HG02588 (cell line): ENCODE results near the gene PLCG2.

Experiments
- ATAC-seq: cut with Tn5 transposase; IDR thresholded peaks from one replicate; pipeline ENCODE4 v1.9.1; 2021; ENCODE audit warnings: mild to moderate bottlenecking, moderate library complexity; ENCODE audit not compliant: unreplicated experiment

Gene PLCG2

GRCh38 chr16:81904320-81904719 lies 125.2 kb downstream of the PLCG2 start:
- ATAC-seq, result no peak

- ATAC-seq, result no peak
Observed at GRCh38 chr16:81905277-81905676, 126.2 kb downstream of the PLCG2 start.

- ATAC-seq, result no peak
Observed at GRCh38 chr16:81907681-81908080, 128.6 kb downstream of the PLCG2 start.

GRCh38 chr16:81908466-81909262 lies 129.6 kb downstream of the PLCG2 start:
- ATAC-seq, result no peak

DNA sequence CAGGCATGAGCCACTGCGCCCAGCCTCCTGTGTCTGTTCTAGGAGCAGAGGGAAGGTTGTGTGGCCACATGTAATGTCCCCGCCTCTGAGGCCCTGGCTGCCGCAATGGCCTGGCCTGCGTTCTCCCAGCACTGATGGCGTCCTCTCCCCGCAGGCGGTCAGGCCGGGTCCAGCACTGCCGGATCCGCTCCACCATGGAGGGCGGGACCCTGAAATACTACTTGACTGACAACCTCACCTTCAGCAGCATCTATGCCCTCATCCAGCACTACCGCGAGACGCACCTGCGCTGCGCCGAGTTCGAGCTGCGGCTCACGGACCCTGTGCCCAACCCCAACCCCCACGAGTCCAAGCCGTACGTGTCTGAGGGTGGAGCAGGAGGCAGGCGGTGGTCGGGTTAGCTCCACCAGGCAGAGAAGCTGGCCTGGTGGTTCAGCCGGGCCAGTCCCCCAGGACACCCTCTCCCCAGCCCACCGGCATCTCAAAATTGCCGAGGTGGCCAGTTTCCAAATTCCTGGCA lies 131.3 kb downstream of the PLCG2 start:
- no peak for ATAC-seq

GRCh38 chr16:81912395-81912794 lies 133.3 kb downstream of the PLCG2 start:
- no peak for ATAC-seq

- no peak for ATAC-seq
Observed at GRCh38 chr16:81913222-81913621, 134.1 kb downstream of the PLCG2 start.

GRCh38 chr16:81917375-81917774 lies 138.3 kb downstream of the PLCG2 start:
- ATAC-seq, result no peak

- no peak for ATAC-seq
Observed at GRCh38 chr16:81918927-81919326, 139.8 kb downstream of the PLCG2 start.

DNA sequence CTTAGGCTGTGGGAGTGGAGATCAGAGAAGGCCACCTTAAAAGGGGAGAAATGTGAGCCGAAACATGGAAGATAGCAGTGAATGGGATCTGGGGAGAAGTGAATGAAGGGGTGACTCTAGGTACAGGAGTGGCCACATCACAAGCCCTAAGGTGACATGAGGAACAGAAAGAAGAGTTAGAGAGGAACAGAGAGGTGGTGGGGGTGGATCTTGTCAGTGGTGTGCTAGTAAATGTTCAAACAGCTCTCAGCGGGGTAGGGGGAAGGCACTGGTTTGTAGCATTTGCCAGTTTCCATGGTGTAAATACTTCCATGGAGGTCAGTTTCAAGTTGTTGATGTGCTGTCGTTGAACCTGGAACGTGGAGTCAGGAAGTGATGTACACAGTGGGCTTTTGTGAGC lies 141.4 kb downstream of the PLCG2 start:
- ATAC-seq, result no peak

- ATAC-seq, result no peak
Observed at GRCh38 chr16:81921085-81921814, 142.2 kb downstream of the PLCG2 start.

DNA sequence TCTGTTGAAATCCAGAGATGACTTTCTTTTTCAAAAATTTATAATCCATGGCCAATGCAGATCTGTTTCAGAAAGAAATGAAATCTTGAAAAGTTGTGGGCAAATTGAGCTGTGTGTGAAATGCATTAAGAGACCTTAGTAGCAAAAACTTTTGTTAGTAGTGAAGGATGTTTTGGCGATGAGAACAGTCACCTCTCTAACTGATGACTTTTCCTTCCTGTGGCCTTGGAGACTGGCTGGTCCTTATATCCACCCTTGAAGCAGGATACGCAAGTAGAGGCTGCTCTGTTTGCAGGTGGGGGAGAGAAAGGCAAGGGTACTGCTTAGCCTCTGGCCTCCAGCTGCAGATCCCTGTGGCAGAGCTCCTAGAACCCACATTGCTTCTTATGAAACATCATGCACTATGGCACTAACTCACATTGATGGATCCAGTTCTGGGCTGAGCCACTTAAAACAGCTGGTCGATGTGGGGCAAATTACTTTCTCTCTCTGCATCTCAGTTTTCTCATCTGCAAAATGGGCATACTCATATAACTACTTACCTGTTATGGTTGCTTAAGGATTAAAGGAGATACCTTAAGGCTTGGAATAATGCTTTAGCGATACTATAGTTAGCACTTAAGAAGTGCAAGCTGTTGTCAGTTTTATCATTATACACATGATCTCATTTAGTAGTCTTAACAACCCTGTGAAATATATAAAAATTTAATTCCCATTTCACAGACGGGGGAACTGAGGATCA lies 142.9 kb downstream of the PLCG2 start:
- ATAC-seq, result no peak

- no peak for ATAC-seq
Observed at GRCh38 chr16:81923296-81923695, 144.2 kb downstream of the PLCG2 start.

DNA sequence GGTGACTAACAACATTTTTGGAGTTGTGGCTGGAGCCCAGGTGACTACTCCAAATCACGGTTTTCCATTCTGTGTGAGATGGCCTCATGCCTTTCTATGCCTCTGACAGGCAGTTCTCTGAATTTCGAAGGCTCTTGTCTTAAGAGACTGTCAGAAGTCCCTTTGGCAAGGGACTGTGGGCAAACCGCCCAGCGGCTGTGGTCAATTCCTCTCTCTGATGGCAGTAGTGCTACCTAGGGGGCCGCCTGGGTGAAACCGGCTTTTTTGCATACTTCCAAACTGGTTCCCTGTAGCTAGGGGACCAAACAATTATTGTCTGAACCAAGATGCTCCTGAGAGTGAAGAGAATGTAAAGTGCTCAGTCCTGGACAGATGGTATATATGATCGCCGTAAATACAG lies 145.9 kb downstream of the PLCG2 start:
- ATAC-seq, result no peak

DNA sequence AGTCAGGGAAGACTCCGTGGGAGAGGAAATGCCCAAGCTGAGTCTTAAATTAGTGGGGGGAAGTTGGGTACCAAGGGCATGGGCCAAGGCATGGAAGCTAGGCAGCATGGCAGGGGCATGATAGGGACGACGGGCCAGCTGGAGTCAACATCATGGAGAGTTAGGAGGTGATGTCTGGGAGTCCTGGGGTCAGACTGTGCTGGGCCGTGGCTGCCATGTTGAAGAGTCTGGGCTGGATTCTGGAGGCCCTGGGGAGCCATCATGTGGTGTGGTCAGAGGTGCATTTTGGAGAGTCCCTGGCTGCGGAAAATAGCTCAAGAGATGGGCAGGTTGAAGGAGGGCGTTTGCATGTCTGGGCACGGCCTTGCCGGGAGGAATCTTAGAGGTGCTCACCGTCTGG lies 146.9 kb downstream of the PLCG2 start:
- ATAC-seq, result no peak

DNA sequence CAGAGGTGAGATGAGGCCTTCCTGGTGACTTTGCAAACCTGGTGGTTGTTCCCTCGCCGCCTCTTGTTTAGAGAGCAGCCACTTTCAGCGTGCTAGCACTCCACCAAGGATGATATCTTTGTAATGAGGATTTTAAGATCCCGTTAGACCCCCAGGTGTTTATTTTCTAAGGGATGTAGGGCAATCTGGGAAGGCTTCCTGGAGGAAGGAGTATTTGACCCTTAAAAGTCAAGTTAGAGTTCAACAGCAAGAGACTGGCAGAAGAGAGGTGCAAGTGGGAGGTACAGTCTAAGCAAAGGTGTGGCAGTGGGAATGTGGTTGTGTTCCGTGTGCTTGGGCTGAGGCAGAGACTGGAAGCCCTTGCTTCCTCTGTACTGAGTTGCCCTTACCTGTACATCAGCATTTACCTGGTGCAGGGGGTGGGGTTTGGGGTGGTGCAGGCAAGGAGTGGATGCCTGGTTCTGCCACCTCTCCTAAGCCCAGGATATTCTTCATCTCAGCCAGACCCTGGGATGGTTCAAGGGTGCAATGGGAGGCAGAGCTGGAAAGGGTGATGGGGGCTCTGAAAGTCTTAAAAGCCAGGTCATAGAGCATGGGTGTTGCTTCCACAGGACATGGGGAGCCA lies 148.6 kb downstream of the PLCG2 start:
- ATAC-seq, result no peak

DNA sequence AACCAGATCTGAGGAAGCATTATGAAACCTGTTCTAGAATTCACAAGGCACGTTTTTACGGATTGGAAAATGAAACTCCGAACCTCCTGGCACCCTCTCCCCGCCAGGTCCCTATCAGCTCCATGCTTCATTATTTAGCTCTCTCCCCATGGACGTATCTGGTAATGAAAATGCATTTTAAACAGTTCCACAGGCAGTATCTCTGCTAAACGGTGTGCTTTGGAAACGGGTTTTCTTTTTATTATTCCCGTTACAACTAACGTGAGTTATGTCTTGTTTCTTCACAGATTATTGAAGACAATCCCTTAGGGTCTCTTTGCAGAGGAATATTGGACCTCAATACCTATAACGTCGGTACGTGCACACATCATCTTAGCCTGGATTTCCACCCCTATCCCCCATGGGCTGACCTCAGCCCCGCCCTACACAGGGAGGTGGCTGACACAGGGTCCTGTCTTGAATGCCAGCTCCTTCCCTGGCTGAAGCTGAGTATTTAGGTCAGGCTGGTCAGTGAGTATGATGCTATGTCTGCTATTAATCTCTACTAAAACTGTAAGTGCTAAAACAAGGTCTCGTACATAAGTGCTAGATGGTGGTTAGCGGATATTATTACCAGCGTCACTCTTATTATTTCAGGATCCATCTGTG lies 149.3 kb downstream of the PLCG2 start:
- no peak for ATAC-seq

- no peak for ATAC-seq
Observed at GRCh38 chr16:81928975-81929374, 149.9 kb downstream of the PLCG2 start.

- no peak for ATAC-seq
Observed at GRCh38 chr16:81929841-81930240, 150.8 kb downstream of the PLCG2 start.

- no peak for ATAC-seq
Observed at GRCh38 chr16:81931927-81932326, 152.8 kb downstream of the PLCG2 start.

GRCh38 chr16:81932668-81933067 lies 153.6 kb downstream of the PLCG2 start:
- ATAC-seq, result no peak
